ENCODE measurements around the gene KCNH2.

Gene KCNH2

DNA sequence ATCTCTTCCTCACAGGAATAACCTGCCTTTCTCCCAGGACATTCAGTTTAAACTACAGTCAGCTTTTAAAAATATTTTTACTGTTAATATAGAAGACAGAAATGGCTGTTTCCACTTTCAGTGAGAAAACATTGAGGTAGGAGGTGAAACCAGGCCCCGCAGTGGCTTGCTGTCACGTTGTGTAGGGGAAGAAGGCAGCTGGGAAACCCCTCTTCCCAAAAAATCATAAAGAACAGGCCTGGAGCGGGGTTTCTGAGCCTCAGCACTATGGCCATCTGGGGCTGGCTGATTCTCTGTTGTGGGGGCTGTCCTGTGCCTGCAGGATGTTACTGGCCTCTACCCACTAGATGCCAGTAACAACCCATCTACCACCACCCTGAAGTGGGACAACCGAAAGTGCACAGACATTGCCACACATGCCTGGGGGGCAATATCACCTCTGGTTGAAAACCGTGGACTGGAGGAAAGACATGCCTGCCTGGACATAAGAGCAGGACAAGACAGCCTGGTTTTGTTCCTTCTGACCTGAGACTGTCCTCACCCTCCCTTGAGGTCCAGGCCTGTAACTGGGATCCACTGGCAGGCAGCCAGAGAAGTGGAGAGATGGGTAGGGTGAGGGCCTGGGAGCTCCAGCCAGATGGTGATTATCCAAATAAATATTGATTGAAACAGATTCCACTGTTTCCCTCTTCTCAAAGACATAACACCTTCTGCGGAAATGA is 43.9 kb downstream of the KCNH2 start:
- Histone ChIP-seq H3K27ac (ENCODE audit: low read depth, low read length) (no peak overlapping the region), H3K9me3 (ENCODE audit: control insufficient read depth, insufficient read depth, low read length) (no peaks in the 10 kb centered on the region), H3K4me1 (ENCODE audit: control insufficient read depth, insufficient read depth, low read length) (no peaks in the 10 kb centered on the region), H3K27me3 (ENCODE audit: control insufficient read depth, insufficient read depth, low read length) (0 out of 2 replicates have a peak, but pooled peaks cover 4% of the 10 kb centered on the region), H3K9ac (ENCODE audit: low read depth, low read length) (no peak overlapping the region), H3K36me3 (ENCODE audit: control insufficient read depth, insufficient read depth, low read length) (no peaks in the 10 kb centered on the region), H3K4me3 (ENCODE audit: low read depth, low read length) (no peak overlapping the region)

DNA sequence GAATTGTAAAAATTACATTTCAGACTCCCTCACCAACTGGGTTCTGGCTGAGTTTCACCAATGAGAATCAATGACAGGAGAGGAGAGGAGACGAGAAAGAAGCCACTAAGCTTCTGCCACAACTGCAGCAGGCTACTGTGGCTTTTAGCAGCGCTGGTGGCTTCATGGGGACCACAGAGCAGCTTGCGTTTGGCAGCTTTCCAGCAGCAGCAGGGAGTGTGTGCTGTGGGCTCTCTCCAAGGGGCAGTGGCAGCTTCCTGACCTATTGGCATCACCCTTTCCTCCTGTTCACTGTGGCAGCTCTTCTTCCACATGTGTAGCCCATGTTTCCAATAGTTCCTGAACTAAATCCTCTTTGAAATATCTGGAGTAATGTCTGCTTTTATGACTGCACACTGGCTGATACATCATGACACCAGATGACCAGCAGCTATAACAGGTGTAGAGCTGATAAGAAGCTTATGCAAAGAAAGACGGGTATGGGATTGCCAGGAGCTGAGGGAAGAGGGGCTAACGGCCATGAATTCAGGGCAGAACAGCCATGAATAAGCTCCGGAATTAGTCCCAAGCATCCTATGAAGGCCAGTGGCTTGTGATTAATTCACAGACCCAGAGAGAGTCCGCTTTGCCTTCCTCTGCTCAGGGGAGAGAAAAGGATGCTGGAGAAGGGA is 46.8 kb downstream of the KCNH2 start:
- H3K36me3 ChIP-seq (ENCODE audit: control insufficient read depth, insufficient read depth, low read length) = no peaks in the 10 kb centered on the region
- H3K9ac ChIP-seq (ENCODE audit: low read depth, low read length) = no peak overlapping the region
- no peak overlapping the region for H3K27ac ChIP-seq (ENCODE audit: low read depth, low read length)
- H3K9me3 ChIP-seq (ENCODE audit: control insufficient read depth, insufficient read depth, low read length) = no peaks in the 10 kb centered on the region
- no peaks in the 10 kb centered on the region for H3K27me3 ChIP-seq (ENCODE audit: control insufficient read depth, insufficient read depth, low read length)
- H3K4me3 ChIP-seq (ENCODE audit: low read depth, low read length) = no peak overlapping the region
- H3K4me1 ChIP-seq (ENCODE audit: control insufficient read depth, insufficient read depth, low read length) = no peaks in the 10 kb centered on the region

DNA sequence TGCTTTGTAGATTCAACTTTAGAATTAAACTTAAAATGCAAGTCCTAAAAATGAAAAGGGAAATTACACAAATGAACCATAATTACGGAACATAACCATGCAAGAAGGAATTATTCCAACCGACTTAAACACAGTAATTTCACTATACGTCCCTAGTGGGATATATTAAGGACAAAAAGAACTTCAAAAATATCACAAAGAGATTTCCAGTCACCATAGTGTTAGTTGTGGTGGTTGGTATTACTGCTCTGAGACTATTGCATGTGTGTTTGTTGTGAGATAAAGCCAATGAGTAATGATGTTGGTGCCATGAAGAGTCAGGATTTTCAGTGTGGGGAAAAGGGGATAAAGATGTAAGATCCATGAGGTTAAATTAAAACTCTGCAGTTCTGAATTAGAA is 49.6 kb downstream of the KCNH2 start:
- Histone ChIP-seq H3K4me3 (ENCODE audit: low read depth, low read length) (no peak overlapping the region), H3K27ac (ENCODE audit: low read depth, low read length) (no peak overlapping the region), H3K9me3 (ENCODE audit: control insufficient read depth, insufficient read depth, low read length) (no peaks in the 10 kb centered on the region), H3K27me3 (ENCODE audit: control insufficient read depth, insufficient read depth, low read length) (no peaks in the 10 kb centered on the region), H3K4me1 (ENCODE audit: control insufficient read depth, insufficient read depth, low read length) (no peaks in the 10 kb centered on the region), H3K36me3 (ENCODE audit: control insufficient read depth, insufficient read depth, low read length) (no peaks in the 10 kb centered on the region), H3K9ac (ENCODE audit: low read depth, low read length) (no peak overlapping the region)

GRCh38 chr7:150927956-150928344 is 50.2 kb downstream of the KCNH2 start:
- H3K9ac ChIP-seq (ENCODE audit: low read depth, low read length) = no peak overlapping the region
- H3K4me1 ChIP-seq (ENCODE audit: control insufficient read depth, insufficient read depth, low read length) = no peaks in the 10 kb centered on the region
- no peaks in the 10 kb centered on the region for H3K36me3 ChIP-seq (ENCODE audit: control insufficient read depth, insufficient read depth, low read length)
- no peaks in the 10 kb centered on the region for H3K9me3 ChIP-seq (ENCODE audit: control insufficient read depth, insufficient read depth, low read length)
- H3K27me3 ChIP-seq (ENCODE audit: control insufficient read depth, insufficient read depth, low read length) = no peaks in the 10 kb centered on the region
- no peak overlapping the region for H3K27ac ChIP-seq (ENCODE audit: low read depth, low read length)
- no peak overlapping the region for H3K4me3 ChIP-seq (ENCODE audit: low read depth, low read length)

DNA sequence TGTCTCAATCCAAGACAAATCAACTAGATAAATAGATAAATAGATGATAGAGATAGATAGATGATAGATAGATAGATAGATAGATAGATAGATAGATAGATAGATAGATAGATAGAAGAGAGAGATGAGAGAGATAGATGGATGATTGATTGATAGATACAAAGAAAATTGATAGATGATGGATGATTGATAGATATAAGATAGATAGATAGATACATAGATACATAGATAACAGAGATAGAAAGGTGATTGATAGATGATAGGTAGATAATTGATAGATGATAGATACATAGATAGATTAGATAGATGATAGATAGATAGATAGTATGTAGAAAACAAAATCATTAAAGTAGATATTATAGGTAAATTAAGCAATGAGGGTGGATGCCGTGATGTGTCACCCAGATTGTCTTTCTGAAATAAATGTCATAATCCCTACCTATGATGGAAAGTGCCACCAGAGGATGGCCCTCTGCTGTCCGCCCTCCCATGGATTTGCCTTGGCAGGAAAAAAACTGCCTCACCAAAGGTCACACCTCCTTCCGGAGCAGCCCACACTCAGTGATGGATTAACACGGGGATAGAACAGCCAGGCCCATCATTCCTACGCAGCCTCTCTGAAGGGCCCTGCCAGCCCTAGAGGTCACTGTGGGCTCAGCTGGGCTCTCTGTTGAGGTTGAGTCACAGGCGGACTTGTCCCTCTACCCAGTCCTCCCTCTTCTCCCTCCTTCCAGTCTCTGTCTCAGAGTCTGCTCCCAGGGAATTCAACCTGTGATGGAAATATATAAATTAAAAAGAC is 50.8 kb downstream of the KCNH2 start:
- H3K27ac ChIP-seq (ENCODE audit: low read depth, low read length) = no peak overlapping the region
- H3K9me3 ChIP-seq (ENCODE audit: control insufficient read depth, insufficient read depth, low read length) = no peaks in the 10 kb centered on the region
- H3K4me1 ChIP-seq (ENCODE audit: control insufficient read depth, insufficient read depth, low read length) = no peaks in the 10 kb centered on the region
- no peak overlapping the region for H3K4me3 ChIP-seq (ENCODE audit: low read depth, low read length)
- no peak overlapping the region for H3K9ac ChIP-seq (ENCODE audit: low read depth, low read length)
- no peaks in the 10 kb centered on the region for H3K27me3 ChIP-seq (ENCODE audit: control insufficient read depth, insufficient read depth, low read length)
- no peaks in the 10 kb centered on the region for H3K36me3 ChIP-seq (ENCODE audit: control insufficient read depth, insufficient read depth, low read length)

GRCh38 chr7:150926066-150926465 is 52.1 kb downstream of the KCNH2 start:
- no peak overlapping the region for H3K4me3 ChIP-seq (ENCODE audit: low read depth, low read length)
- no peak overlapping the region for H3K9ac ChIP-seq (ENCODE audit: low read depth, low read length)
- H3K27me3 ChIP-seq (ENCODE audit: control insufficient read depth, insufficient read depth, low read length) = no peaks in the 10 kb centered on the region
- H3K36me3 ChIP-seq (ENCODE audit: control insufficient read depth, insufficient read depth, low read length) = no peaks in the 10 kb centered on the region
- no peaks in the 10 kb centered on the region for H3K4me1 ChIP-seq (ENCODE audit: control insufficient read depth, insufficient read depth, low read length)
- H3K27ac ChIP-seq (ENCODE audit: low read depth, low read length) = no peak overlapping the region
- H3K9me3 ChIP-seq (ENCODE audit: control insufficient read depth, insufficient read depth, low read length) = no peaks in the 10 kb centered on the region

DNA sequence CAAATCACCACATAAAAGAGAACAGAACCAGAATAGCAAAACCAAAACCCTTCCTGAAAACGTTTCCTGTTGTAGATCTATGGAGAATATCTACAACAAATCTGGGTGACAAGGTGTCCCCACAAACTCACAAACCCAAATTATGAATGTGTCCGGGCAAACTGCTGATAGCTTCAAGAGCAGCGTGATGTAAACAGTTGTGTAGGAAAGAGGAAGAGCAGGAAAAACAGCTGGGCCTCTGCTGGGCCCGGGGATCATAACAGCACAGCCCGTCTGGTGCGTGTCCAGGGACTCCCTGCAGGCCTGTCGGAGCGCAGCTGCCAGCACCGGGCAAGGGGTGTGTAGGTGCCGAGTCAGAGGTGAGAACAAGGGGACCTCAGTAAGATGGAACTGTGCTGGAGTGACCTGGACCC is 53.7 kb downstream of the KCNH2 start:
- Histone ChIP-seq H3K27ac (ENCODE audit: low read depth, low read length) (no peak overlapping the region), H3K4me3 (ENCODE audit: low read depth, low read length) (no peak overlapping the region), H3K27me3 (ENCODE audit: control insufficient read depth, insufficient read depth, low read length) (0 out of 2 replicates have a peak, but pooled peaks cover 3% of the 10 kb centered on the region), H3K9ac (ENCODE audit: low read depth, low read length) (no peak overlapping the region), H3K9me3 (ENCODE audit: control insufficient read depth, insufficient read depth, low read length) (no peaks in the 10 kb centered on the region), H3K4me1 (ENCODE audit: control insufficient read depth, insufficient read depth, low read length) (no peaks in the 10 kb centered on the region), H3K36me3 (ENCODE audit: control insufficient read depth, insufficient read depth, low read length) (no peaks in the 10 kb centered on the region)

DNA sequence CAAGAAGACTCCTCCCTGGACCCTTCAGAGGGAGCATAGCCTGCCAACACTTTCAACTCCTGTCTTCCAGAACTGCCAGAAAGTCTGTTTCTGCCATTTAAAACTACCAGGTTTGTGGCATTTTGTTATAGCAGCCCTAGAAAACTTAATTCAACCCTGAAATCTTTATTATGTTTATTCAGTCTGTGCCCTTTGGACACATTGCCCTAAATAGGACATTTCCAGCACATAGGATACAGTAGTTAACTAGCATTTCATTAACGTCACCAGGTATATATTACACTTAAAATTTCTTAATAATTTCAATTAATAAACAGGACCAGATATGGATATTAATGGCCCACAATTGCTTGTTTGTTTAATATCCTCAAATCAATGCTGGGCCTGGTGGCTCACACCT is 54.3 kb downstream of the KCNH2 start:
- H3K9me3 ChIP-seq (ENCODE audit: control insufficient read depth, insufficient read depth, low read length) = no peaks in the 10 kb centered on the region
- H3K9ac ChIP-seq (ENCODE audit: low read depth, low read length) = no peak overlapping the region
- 0 out of 2 replicates have a peak, but pooled peaks cover 3% of the 10 kb centered on the region for H3K27me3 ChIP-seq (ENCODE audit: control insufficient read depth, insufficient read depth, low read length)
- H3K36me3 ChIP-seq (ENCODE audit: control insufficient read depth, insufficient read depth, low read length) = no peaks in the 10 kb centered on the region
- H3K27ac ChIP-seq (ENCODE audit: low read depth, low read length) = no peak overlapping the region
- H3K4me3 ChIP-seq (ENCODE audit: low read depth, low read length) = no peak overlapping the region
- no peaks in the 10 kb centered on the region for H3K4me1 ChIP-seq (ENCODE audit: control insufficient read depth, insufficient read depth, low read length)

- Histone ChIP-seq H3K36me3 (ENCODE audit: control insufficient read depth, insufficient read depth, low read length) (no peaks in the 10 kb centered on the region), H3K4me3 (ENCODE audit: low read depth, low read length) (no peak overlapping the region), H3K27ac (ENCODE audit: low read depth, low read length) (no peak overlapping the region), H3K9me3 (ENCODE audit: control insufficient read depth, insufficient read depth, low read length) (no peaks in the 10 kb centered on the region), H3K4me1 (ENCODE audit: control insufficient read depth, insufficient read depth, low read length) (no peaks in the 10 kb centered on the region), H3K27me3 (ENCODE audit: control insufficient read depth, insufficient read depth, low read length) (0 out of 2 replicates have a peak, but pooled peaks cover 3% of the 10 kb centered on the region), H3K9ac (ENCODE audit: low read depth, low read length) (no peak overlapping the region)
These were observed 54.9 kb downstream of the KCNH2 start for GRCh38 chr7:150923196-150923595.

- H3K27me3 ChIP-seq (ENCODE audit: control insufficient read depth, insufficient read depth, low read length) = peaks cover 3% of the 10 kb centered on the region; the same call in 1 of the 2 replicates
- no peaks in the 10 kb centered on the region for H3K9me3 ChIP-seq (ENCODE audit: control insufficient read depth, insufficient read depth, low read length)
- no peak overlapping the region for H3K9ac ChIP-seq (ENCODE audit: low read depth, low read length)
- no peak overlapping the region for H3K27ac ChIP-seq (ENCODE audit: low read depth, low read length)
- no peak overlapping the region for H3K4me3 ChIP-seq (ENCODE audit: low read depth, low read length)
- no peaks in the 10 kb centered on the region for H3K4me1 ChIP-seq (ENCODE audit: control insufficient read depth, insufficient read depth, low read length)
- H3K36me3 ChIP-seq (ENCODE audit: control insufficient read depth, insufficient read depth, low read length) = no peaks in the 10 kb centered on the region
These were observed 59.0 kb downstream of the KCNH2 start for GRCh38 chr7:150919160-150919559.

- no peaks in the 10 kb centered on the region for H3K36me3 ChIP-seq (ENCODE audit: control insufficient read depth, insufficient read depth, low read length)
- no peak overlapping the region for H3K27ac ChIP-seq (ENCODE audit: low read depth, low read length)
- no peak overlapping the region for H3K9ac ChIP-seq (ENCODE audit: low read depth, low read length)
- no peak overlapping the region for H3K4me3 ChIP-seq (ENCODE audit: low read depth, low read length)
- H3K27me3 ChIP-seq (ENCODE audit: control insufficient read depth, insufficient read depth, low read length) = peaks cover 3% of the 10 kb centered on the region; the same call in 1 of the 2 replicates
- H3K9me3 ChIP-seq (ENCODE audit: control insufficient read depth, insufficient read depth, low read length) = no peaks in the 10 kb centered on the region
- no peaks in the 10 kb centered on the region for H3K4me1 ChIP-seq (ENCODE audit: control insufficient read depth, insufficient read depth, low read length)
These were observed 59.7 kb downstream of the KCNH2 start for GRCh38 chr7:150918378-150918777.
